Measurements from ENCODE around the gene PTPN14.
"Not testable (repeated sequence)": the region's sequence is repeated elsewhere in the genome, so short reads cannot be mapped to it uniquely, and the experiment has no call there.

GRCh38 chr1:214494179-214494578 is 57.2 kb downstream of the PTPN14 start:
- not testable (repeated sequence) for TF ChIP-seq CTCF (IDR thresholded peaks at IDR 0.05 in 4 of 5, conservative IDR thresholded peaks at IDR 0.05 in 1 of 5); POLR2A (IDR thresholded peaks at IDR 0.05)
